ENCODE results near the gene TUBGCP3.

TUBGCP3 gene

GRCh38 chr13:112583592-112584277 is 4.2 kb downstream of the TUBGCP3 start:
- Histone ChIP-seq H3K27me3 (no peaks in the 10 kb centered on the region), H3K4me1 (peaks cover under 1% of the 10 kb centered on the region), H3K9me3 (no peaks in the 10 kb centered on the region), H3K36me3 (peaks cover 8% of the 10 kb centered on the region), H3K4me3 (ENCODE audit: low read depth, low read length) (no peak overlapping the region)
- no peak for TF ChIP-seq CTCF (IDR thresholded peaks at IDR 0.05; ENCODE audit: low read depth, low read length)
- no peak for DNase-seq

- no peak for TF ChIP-seq CTCF (IDR thresholded peaks at IDR 0.05; ENCODE audit: low read depth, low read length)
- H3K9me3 ChIP-seq = peaks cover 4% of the 10 kb centered on the region; the same call in 1 of the 2 replicates
- no peaks in the 10 kb centered on the region; the same call in none of the 2 replicates for H3K4me1 ChIP-seq
- no peak overlapping the region for H3K4me3 ChIP-seq (ENCODE audit: low read depth, low read length)
- H3K36me3 ChIP-seq = peaks cover 4% of the 10 kb centered on the region; the same call in 1 of the 2 replicates
- DNase-seq = no peak
- H3K27me3 ChIP-seq = no peaks in the 10 kb centered on the region
Observed at GRCh38 chr13:112582263-112582662, 5.7 kb downstream of the TUBGCP3 start.

GRCh38 chr13:112580912-112581311 is 7.0 kb downstream of the TUBGCP3 start:
- DNase-seq = no peak
- no peak overlapping the region for H3K4me3 ChIP-seq (ENCODE audit: low read depth, low read length)
- no peaks in the 10 kb centered on the region; the same call in 1 of the 2 replicates for H3K4me1 ChIP-seq
- TF ChIP-seq CTCF (IDR thresholded peaks at IDR 0.05; ENCODE audit: low read depth, low read length) = no peak
- no peaks in the 10 kb centered on the region for H3K27me3 ChIP-seq
- peaks cover 4% of the 10 kb centered on the region; the same call in 1 of the 2 replicates for H3K9me3 ChIP-seq
- H3K36me3 ChIP-seq = peaks cover 4% of the 10 kb centered on the region; the same call in 1 of the 2 replicates

GRCh38 chr13:112580211-112580610 is 7.7 kb downstream of the TUBGCP3 start:
- H3K27me3 ChIP-seq = no peaks in the 10 kb centered on the region
- no peak for DNase-seq
- no peak for TF ChIP-seq CTCF (IDR thresholded peaks at IDR 0.05; ENCODE audit: low read depth, low read length)
- peaks cover 4% of the 10 kb centered on the region; the same call in 1 of the 2 replicates for H3K36me3 ChIP-seq
- no peak overlapping the region for H3K4me3 ChIP-seq (ENCODE audit: low read depth, low read length)
- H3K4me1 ChIP-seq = no peaks in the 10 kb centered on the region; the same call in none of the 2 replicates
- H3K9me3 ChIP-seq = peaks cover 4% of the 10 kb centered on the region; the same call in 1 of the 2 replicates

GRCh38 chr13:112579310-112579843 is 8.6 kb downstream of the TUBGCP3 start:
- H3K9me3 ChIP-seq = peaks cover 4% of the 10 kb centered on the region; the same call in 1 of the 2 replicates
- H3K36me3 ChIP-seq = peaks cover 4% of the 10 kb centered on the region; the same call in 1 of the 2 replicates
- H3K4me1 ChIP-seq = no peaks in the 10 kb centered on the region; the same call in none of the 2 replicates
- H3K4me3 ChIP-seq (ENCODE audit: low read depth, low read length) = no peak overlapping the region
- no peak for TF ChIP-seq CTCF (IDR thresholded peaks at IDR 0.05; ENCODE audit: low read depth, low read length)
- no peak for DNase-seq
- H3K27me3 ChIP-seq = no peaks in the 10 kb centered on the region

- Histone ChIP-seq H3K4me1 (no peaks in the 10 kb centered on the region; the same call in 1 of the 2 replicates), H3K27me3 (no peaks in the 10 kb centered on the region), H3K4me3 (ENCODE audit: low read depth, low read length) (no peak overlapping the region), H3K9me3 (peaks cover 4% of the 10 kb centered on the region; the same call in 1 of the 2 replicates), H3K36me3 (peaks cover 5% of the 10 kb centered on the region)
- TF ChIP-seq CTCF (IDR thresholded peaks at IDR 0.05; ENCODE audit: low read depth, low read length) = no peak
- no peak for DNase-seq
Observed at GRCh38 chr13:112576768-112577167, 11.2 kb downstream of the TUBGCP3 start.

Data from BE2C (cell line).